ENCODE measurements around the gene GNAQ.

DNA sequence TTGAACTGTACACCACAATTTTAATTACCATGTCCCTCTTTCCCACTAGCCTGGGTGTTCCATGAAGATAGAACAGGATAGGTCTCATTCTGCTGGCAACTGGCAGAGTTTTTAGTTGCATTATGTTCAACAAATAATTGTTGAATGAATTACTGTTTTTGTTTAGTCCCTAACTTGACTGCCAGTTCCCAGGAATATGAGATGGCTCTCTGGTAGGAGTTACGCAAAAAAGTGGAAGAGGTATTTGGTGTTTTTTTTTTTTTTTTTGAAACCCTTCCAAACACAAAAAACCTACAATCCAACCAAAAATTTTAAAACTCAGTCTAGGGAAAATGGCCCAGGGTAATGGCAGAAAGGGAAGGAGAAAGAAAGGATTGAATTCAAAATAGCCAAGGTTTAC, 153.6 kb downstream of the GNAQ start:
- TF ChIP-seq, protein P1, sequence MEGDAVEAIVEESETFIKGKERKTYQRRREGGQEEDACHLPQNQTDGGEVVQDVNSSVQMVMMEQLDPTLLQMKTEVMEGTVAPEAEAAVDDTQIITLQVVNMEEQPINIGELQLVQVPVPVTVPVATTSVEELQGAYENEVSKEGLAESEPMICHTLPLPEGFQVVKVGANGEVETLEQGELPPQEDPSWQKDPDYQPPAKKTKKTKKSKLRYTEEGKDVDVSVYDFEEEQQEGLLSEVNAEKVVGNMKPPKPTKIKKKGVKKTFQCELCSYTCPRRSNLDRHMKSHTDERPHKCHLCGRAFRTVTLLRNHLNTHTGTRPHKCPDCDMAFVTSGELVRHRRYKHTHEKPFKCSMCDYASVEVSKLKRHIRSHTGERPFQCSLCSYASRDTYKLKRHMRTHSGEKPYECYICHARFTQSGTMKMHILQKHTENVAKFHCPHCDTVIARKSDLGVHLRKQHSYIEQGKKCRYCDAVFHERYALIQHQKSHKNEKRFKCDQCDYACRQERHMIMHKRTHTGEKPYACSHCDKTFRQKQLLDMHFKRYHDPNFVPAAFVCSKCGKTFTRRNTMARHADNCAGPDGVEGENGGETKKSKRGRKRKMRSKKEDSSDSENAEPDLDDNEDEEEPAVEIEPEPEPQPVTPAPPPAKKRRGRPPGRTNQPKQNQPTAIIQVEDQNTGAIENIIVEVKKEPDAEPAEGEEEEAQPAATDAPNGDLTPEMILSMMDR (optimal IDR thresholded peaks at IDR 0.05 in 1 of 3, IDR thresholded peaks at IDR 0.05 in 1 of 3, conservative IDR thresholded peaks at IDR 0.05 in 1 of 3; ENCODE audit: extremely low read depth in 1 of 3, insufficient read depth in 2 of 3, low read length in 3 of 3): no peak
- TF ChIP-seq EZH2 (IDR thresholded peaks at IDR 0.05; ENCODE audit: low read length): no peak

Measured in keratinocyte (primary cell).